Erythroblast (primary cell): ENCODE results near the gene MAGOHB.

ENCODE experiments used
- GATA1 ChIP-seq: IDR thresholded peaks from 2 replicates; pipeline ENCODE4 v1.6.1; 2011; ENCODE audit warnings: low read depth, mild to moderate bottlenecking, control low read depth, low read length, moderate library complexity
- POLR2A ChIP-seq: IDR thresholded peaks from 2 replicates; pipeline ENCODE4 v1.6.1; 2011; ENCODE audit warnings: mild to moderate bottlenecking, low read length

DNA sequence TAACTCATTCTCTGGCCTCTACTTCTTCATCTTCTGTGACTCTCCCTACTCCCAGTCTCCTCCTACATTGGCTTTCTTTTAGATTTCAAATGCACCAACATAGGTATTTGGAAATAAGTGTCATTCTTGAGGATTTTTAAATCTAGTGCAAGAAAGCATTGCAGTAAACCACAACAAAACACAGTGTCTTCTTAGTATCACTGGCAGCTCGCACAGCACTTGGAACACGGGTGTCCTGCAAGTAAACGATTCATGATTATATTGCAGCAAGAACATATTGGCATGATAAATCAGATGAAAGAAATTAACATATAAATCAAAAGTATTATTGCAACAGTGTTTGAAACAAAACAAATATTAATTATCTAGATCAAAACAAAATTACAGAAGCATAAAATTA is 45.6 kb downstream of the MAGOHB start:
- TF ChIP-seq POLR2A (no peak), GATA1 (no peak)
